ENCODE data around the gene PCDHA13. TPM values are rescaled to one million over a fixed set of nuclear protein-coding genes. Genes with fewer than 3 reads are reported as not detected.
"Not testable (repeated sequence)": the region's sequence is repeated elsewhere in the genome, so short reads cannot be mapped to it uniquely, and the experiment has no call there.

Gene PCDHA13
- not detected for total RNA-seq

- Mint-ChIP-seq H3K9me3 (peaks cover 37% of the 10 kb centered on the region), H3K4me3 (no peak within 1 kb of the TSS), H3K36me3 (ENCODE audit: insufficient read depth) (no peaks in the 10 kb centered on the region), H3K27me3 (ENCODE audit: low read depth) (peaks cover 34% of the 10 kb centered on the region), H3K4me1 (ENCODE audit: low read depth) (no peaks in the 10 kb centered on the region)
- DNase-seq (no peak), ATAC-seq (no peak)
Measured at GRCh38 chr5:140881889-140882590, at the start of gene PCDHA13. TSS of gene PCDHA13 (plus strand) at chr5:140882124. CDS start at chr5:140882269, 145 bp downstream.

- DNase-seq (no peak), ATAC-seq (no peak)
- no peaks in the 10 kb centered on the region for H3K4me1 Mint-ChIP-seq (ENCODE audit: low read depth)
- H3K36me3 Mint-ChIP-seq (ENCODE audit: insufficient read depth): no peaks in the 10 kb centered on the region
- H3K4me3 Mint-ChIP-seq: no peak within 1 kb of the TSS
- H3K9me3 Mint-ChIP-seq: peaks cover 16% of the 10 kb centered on the region
- H3K27me3 Mint-ChIP-seq (ENCODE audit: low read depth): peaks cover 37% of the 10 kb centered on the region
Measured at GRCh38 chr5:140833993-140834392, 47.9 kb upstream of the PCDHA13 start, which contains the start of gene PCDHA7. TSS of gene PCDHA7 (plus strand) at chr5:140834269. CDS start at chr5:140834384, 115 bp downstream.

- not testable (repeated sequence) for DNase-seq; ATAC-seq; H3K36me3 Mint-ChIP-seq (ENCODE audit: insufficient read depth); H3K4me1 Mint-ChIP-seq (ENCODE audit: low read depth); H3K4me3 Mint-ChIP-seq
- H3K9me3 Mint-ChIP-seq: peaks cover 16% of the 10 kb centered on the region
- H3K27me3 Mint-ChIP-seq (ENCODE audit: low read depth): peaks cover 40% of the 10 kb centered on the region
Measured at GRCh38 chr5:140834439-140835008, 47.4 kb upstream of the PCDHA13 start.

- ATAC-seq (no peak), DNase-seq (no peak)
- Mint-ChIP-seq H3K9me3 (peaks cover 16% of the 10 kb centered on the region), H3K4me1 (ENCODE audit: low read depth) (no peaks in the 10 kb centered on the region), H3K4me3 (no peak overlapping the region), H3K36me3 (ENCODE audit: insufficient read depth) (no peaks in the 10 kb centered on the region), H3K27me3 (ENCODE audit: low read depth) (peaks cover 39% of the 10 kb centered on the region)
Measured at GRCh38 chr5:140835622-140836510, 46.1 kb upstream of the PCDHA13 start.

- DNase-seq: no peak
Measured at GRCh38 chr5:140840978-140841962, 40.7 kb upstream of the PCDHA13 start, which contains the start of gene PCDHA8. TSS of gene PCDHA8 (plus strand) at chr5:140841187. CDS start at chr5:140841322, 135 bp downstream.

GRCh38 chr5:140842798-140843733, 38.9 kb upstream of the PCDHA13 start:
- H3K9me3 Mint-ChIP-seq: peaks cover 4% of the 10 kb centered on the region
- H3K27me3 Mint-ChIP-seq (ENCODE audit: low read depth): peaks cover 15% of the 10 kb centered on the region
- no peak for DNase-seq
- no peaks in the 10 kb centered on the region for H3K4me1 Mint-ChIP-seq (ENCODE audit: low read depth)
- H3K4me3 Mint-ChIP-seq: no peak overlapping the region
- no peak for ATAC-seq
- H3K36me3 Mint-ChIP-seq (ENCODE audit: insufficient read depth): peaks cover 3% of the 10 kb centered on the region

More at GRCh38 chr5:140840978-140841962, 40.7 kb upstream of the PCDHA13 start, which contains the start of gene PCDHA8:
- Mint-ChIP-seq H3K27me3 (ENCODE audit: low read depth) (peaks cover 15% of the 10 kb centered on the region), H3K36me3 (ENCODE audit: insufficient read depth) (no peaks in the 10 kb centered on the region), H3K4me1 (ENCODE audit: low read depth) (no peaks in the 10 kb centered on the region), H3K9me3 (peaks cover 4% of the 10 kb centered on the region), H3K4me3 (no peak within 1 kb of the TSS)
- no peak for ATAC-seq

GRCh38 chr5:140848139-140849102, 33.5 kb upstream of the PCDHA13 start, which contains the start of gene PCDHA9:
TSS of gene PCDHA9 (plus strand) at chr5:140848382. CDS start at chr5:140848496, 114 bp downstream.
- H3K4me1 Mint-ChIP-seq (ENCODE audit: low read depth); H3K4me3 Mint-ChIP-seq; H3K36me3 Mint-ChIP-seq (ENCODE audit: insufficient read depth); H3K9me3 Mint-ChIP-seq; H3K27me3 Mint-ChIP-seq (ENCODE audit: low read depth); ATAC-seq; DNase-seq: not testable (repeated sequence)

GRCh38 chr5:140849831-140850634, 31.9 kb upstream of the PCDHA13 start:
- H3K9me3 Mint-ChIP-seq; DNase-seq; H3K4me1 Mint-ChIP-seq (ENCODE audit: low read depth); H3K36me3 Mint-ChIP-seq (ENCODE audit: insufficient read depth); H3K27me3 Mint-ChIP-seq (ENCODE audit: low read depth); H3K4me3 Mint-ChIP-seq; ATAC-seq: not testable (repeated sequence)

GRCh38 chr5:140855772-140856674, 25.9 kb upstream of the PCDHA13 start, which contains the start of gene PCDHA10:
TSS of gene PCDHA10 (plus strand) at chr5:140855897. CDS start at chr5:140856049, 152 bp downstream.
- H3K4me1 Mint-ChIP-seq (ENCODE audit: low read depth): no peaks in the 10 kb centered on the region
- no peak for DNase-seq

GRCh38 chr5:140857177-140857986, 24.5 kb upstream of the PCDHA13 start:
- Mint-ChIP-seq H3K36me3 (ENCODE audit: insufficient read depth) (no peaks in the 10 kb centered on the region), H3K4me3 (no peak overlapping the region), H3K27me3 (ENCODE audit: low read depth) (peaks cover 2% of the 10 kb centered on the region), H3K4me1 (ENCODE audit: low read depth) (no peaks in the 10 kb centered on the region), H3K9me3 (peaks cover 7% of the 10 kb centered on the region)
- DNase-seq (no peak), ATAC-seq (no peak)

More at GRCh38 chr5:140855772-140856674, 25.9 kb upstream of the PCDHA13 start, which contains the start of gene PCDHA10:
- no peak for ATAC-seq
- peaks cover 7% of the 10 kb centered on the region for H3K9me3 Mint-ChIP-seq
- peaks cover 2% of the 10 kb centered on the region for H3K27me3 Mint-ChIP-seq (ENCODE audit: low read depth)
- no peak within 1 kb of the TSS for H3K4me3 Mint-ChIP-seq
- H3K36me3 Mint-ChIP-seq (ENCODE audit: insufficient read depth): no peaks in the 10 kb centered on the region

Data from activated T-cell treated with anti-CD3 and anti-CD28 coated beads, Interleukin-2, amount 50 U/mL, for 4 hours (primary cell).